K562 (cell line): Measurements from ENCODE around the gene TOMM40L. TPM values are rescaled to one million over a fixed set of nuclear protein-coding genes. Genes with fewer than 3 reads are reported as not detected.

Source experiments
- ARID4B ChIP-seq: sonication (generic); formaldehyde crosslinking; IDR thresholded peaks from 2 replicates; pipeline ENCODE4 v1.8.0; 2022; ENCODE audit warnings: mild to moderate bottlenecking, missing genetic modification reagents
- FOXJ3 ChIP-seq: sonication (generic); formaldehyde crosslinking; IDR thresholded peaks from 2 replicates; pipeline ENCODE4 v1.4.0; 2020; ENCODE audit warnings: mild to moderate bottlenecking, missing genetic modification reagents
- GABPB2 ChIP-seq: fragments of 250-450 bp; sonication (Bioruptor Pico); conservative IDR thresholded peaks from 2 replicates; pipeline ENCODE4 v1.5.1; 2021; ENCODE audit warnings: mild to moderate bottlenecking
- MYBL2 ChIP-seq, 2 experiments: fragments of 450-650 bp in 1 of 2; sonication (generic) in 1 of 2; formaldehyde crosslinking in 1 of 2; IDR thresholded peaks; 2 replicates each; pipeline versions ENCODE4 v1.6.1 to v1.8.1; 2017 to 2022; ENCODE audit warnings: borderline replicate concordance in 1 of 2, inconsistent platforms in 1 of 2, low read depth in 1 of 2, mild to moderate bottlenecking in 1 of 2, missing genetic modification reagents in 1 of 2, moderate library complexity in 1 of 2
- NKRF ChIP-seq: fragments of 450-650 bp; IDR thresholded peaks from 2 replicates; pipeline ENCODE4 v1.6.1; 2016; ENCODE audit warnings: borderline replicate concordance
- NR2F6 ChIP-seq: fragments of 450-650 bp; formaldehyde crosslinking; IDR thresholded peaks from 2 replicates; pipeline ENCODE4 v1.4.0; 2020; ENCODE audit warnings: mild to moderate bottlenecking
- RB1 ChIP-seq: fragments of 450-650 bp; IDR thresholded peaks from 2 replicates; pipeline ENCODE4 v1.6.1; 2017; ENCODE audit warnings: low read depth, mild to moderate bottlenecking
- RBM17 ChIP-seq: fragments of 200-400 bp; formaldehyde crosslinking; IDR thresholded peaks from 2 replicates; pipeline ENCODE4 v1.6.1; 2017; ENCODE audit warnings: low read depth, mild to moderate bottlenecking, low read length, borderline replicate concordance
- RNF2 ChIP-seq: sonication (generic); IDR thresholded peaks from 2 replicates; pipeline ENCODE4 v1.6.1; 2016
- THAP7 ChIP-seq: fragments of 250-450 bp; sonication (Bioruptor Pico); IDR thresholded peaks from 2 replicates; pipeline ENCODE4 v1.5.0; 2021
- ZBTB26 ChIP-seq: fragments of 450-650 bp; formaldehyde crosslinking; IDR thresholded peaks from 2 replicates; pipeline ENCODE4 v1.4.0; 2022; ENCODE audit warnings: missing genetic modification characterization
- ZNF592 ChIP-seq: fragments of 450-650 bp; IDR thresholded peaks from 2 replicates; pipeline ENCODE4 v1.6.1; 2017; ENCODE audit warnings: antibody characterized with exemption, mild to moderate bottlenecking
- polyA plus RNA-seq, 8 experiments: library from polyadenylated mRNA; depleted of rRNA in 4 of 8; stranded (reverse) in 5 of 8; unstranded in 3 of 8; fragments of >200 nt; fragmentation: Nextera tagmentation in 2 of 8; fragmentation: Illumina TruSeq in 1 of 8; extraction: Ambion mirVana in 2 of 8; extraction: Trizol in 1 of 8; gene quantifications; 2 replicates each; pipeline versions ENCODE4 v1.2.1 to v1.2.3, GENCODE V29; 2011 to 2014; ENCODE audit warnings: inconsistent platforms in 1 of 8, missing spikeins in 1 of 8
- total RNA-seq, 7 experiments: library from RNA; depleted of rRNA in 6 of 7; stranded (reverse); fragments of >200 nt in 6 of 7; fragmentation: Illumina TruSeq in 2 of 7; extraction: Trizol in 2 of 7; gene quantifications; 2 replicates each; pipeline versions ENCODE4 v1.2.1 to v1.2.3, GENCODE V29; 2011 to 2021; ENCODE audit warnings: low replicate concordance in 1 of 7

The TOMM40L gene
- total and polyA plus RNA-seq, 9 of the 15 experiments (the other 6 are each of a cell fraction or from before 2014, with no cell fraction given) = 9.6 to 33.6 (median 25.2) TPM

GRCh38 chr1:161201836-161202712 lies 23.8 kb upstream of the TOMM40L start, which contains the start of gene NDUFS2 (continued):
- peak; percentile 79; the same call in 1 of the 2 replicates for TF ChIP-seq ARID4B (CRISPR knock-in tag)
- no peak for TF ChIP-seq MYBL2 (IDR thresholded peaks at IDR 0.05; ENCODE audit: low read depth)
- TF ChIP-seq MYBL2 (CRISPR knock-in tag; IDR thresholded peaks at IDR 0.05; ENCODE audit: borderline replicate concordance) = no peak
- no peak for TF ChIP-seq GABPB2
- TF ChIP-seq RBM17 = no peak
- TF ChIP-seq ZBTB26 (CRISPR knock-in tag) = 0 out of 2 replicates have a peak, but pooled peaks have one; percentile 7
- TF ChIP-seq THAP7 = no peak
- 0 out of 2 replicates have a peak, but pooled peaks have one; percentile 52 for TF ChIP-seq NR2F6 (CRISPR knock-in tag)
- TF ChIP-seq FOXJ3 (CRISPR knock-in tag) = no peak
- TF ChIP-seq RB1 = no peak
- peak; percentile 59; the same call in 1 of the 2 replicates for TF ChIP-seq NKRF
- TF ChIP-seq ZNF592 = no peak; the same call in 1 of the 2 replicates
- no peak; the same call in 1 of the 2 replicates for TF ChIP-seq RNF2
